Measurements from ENCODE around the gene DACH1.

- TF ChIP-seq EZH2phosphoT487 (IDR thresholded peaks at IDR 0.05; ENCODE audit: low read depth, severe bottlenecking, unreplicated experiment): no peak
- TF ChIP-seq, protein P1, sequence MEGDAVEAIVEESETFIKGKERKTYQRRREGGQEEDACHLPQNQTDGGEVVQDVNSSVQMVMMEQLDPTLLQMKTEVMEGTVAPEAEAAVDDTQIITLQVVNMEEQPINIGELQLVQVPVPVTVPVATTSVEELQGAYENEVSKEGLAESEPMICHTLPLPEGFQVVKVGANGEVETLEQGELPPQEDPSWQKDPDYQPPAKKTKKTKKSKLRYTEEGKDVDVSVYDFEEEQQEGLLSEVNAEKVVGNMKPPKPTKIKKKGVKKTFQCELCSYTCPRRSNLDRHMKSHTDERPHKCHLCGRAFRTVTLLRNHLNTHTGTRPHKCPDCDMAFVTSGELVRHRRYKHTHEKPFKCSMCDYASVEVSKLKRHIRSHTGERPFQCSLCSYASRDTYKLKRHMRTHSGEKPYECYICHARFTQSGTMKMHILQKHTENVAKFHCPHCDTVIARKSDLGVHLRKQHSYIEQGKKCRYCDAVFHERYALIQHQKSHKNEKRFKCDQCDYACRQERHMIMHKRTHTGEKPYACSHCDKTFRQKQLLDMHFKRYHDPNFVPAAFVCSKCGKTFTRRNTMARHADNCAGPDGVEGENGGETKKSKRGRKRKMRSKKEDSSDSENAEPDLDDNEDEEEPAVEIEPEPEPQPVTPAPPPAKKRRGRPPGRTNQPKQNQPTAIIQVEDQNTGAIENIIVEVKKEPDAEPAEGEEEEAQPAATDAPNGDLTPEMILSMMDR (IDR thresholded peaks at IDR 0.05; ENCODE audit: poor library complexity): no peak
Measured at GRCh38 chr13:71718931-71719330, 148.1 kb downstream of the DACH1 start.

Data from hepatocyte (in vitro differentiated cells).